Common myeloid progenitor, CD34-positive (primary cell): ENCODE results near the gene WIF1.

Experiments
- CTCF ChIA-PET: fragments of 350-600 bp; sonication (Branson Sonifier 250); formaldehyde crosslinking; loops from one replicate; lab custom pipeline; 2021; ENCODE audit warnings: antibody characterized with exemption; lab: Charles Lee
- POLR2A ChIA-PET: fragments of 350-600 bp; sonication (Branson Sonifier 250); formaldehyde crosslinking; loops from one replicate; lab custom pipeline; 2021; ENCODE audit warnings: antibody characterized with exemption; lab: Charles Lee
- DNase-seq, 3 donors: peaks; one replicate each; pipeline versions ENCODE4 v3.0.0 to v3.0.0-alpha.2; 2013
- H3K27ac ChIP-seq, 2 experiments: 1 replicate in 1 of 2; 2 replicates in 1 of 2; pipeline ENCODE4 v1.7.0; 2013; ENCODE audit warnings: inconsistent platforms in 2 of 2, low read length in 2 of 2, mild to moderate bottlenecking in 2 of 2, low read depth in 1 of 2, moderate library complexity in 1 of 2; ENCODE audit not compliant: severe bottlenecking in 2 of 2, insufficient read depth in 1 of 2, poor library complexity in 1 of 2
- H3K27me3 ChIP-seq, 5 experiments: replicated peaks in 2 of 5; 1 replicate in 3 of 5; 2 replicates in 2 of 5; pipeline versions ENCODE4 v1.6.1 to v1.7.0; 2013; ENCODE audit warnings: low read length in 4 of 5, mild to moderate bottlenecking in 2 of 5, moderate library complexity in 2 of 5, inconsistent platforms in 1 of 5; ENCODE audit not compliant: insufficient read depth in 5 of 5, control insufficient read depth in 4 of 5
- H3K36me3 ChIP-seq, 4 experiments: 1 replicate in 2 of 4; 2 replicates in 2 of 4; pipeline versions ENCODE4 v1.6.1 to v1.7.0; 2013; ENCODE audit warnings: low read length in 3 of 4, control low read depth in 1 of 4, mild to moderate bottlenecking in 1 of 4; ENCODE audit not compliant: control insufficient read depth in 4 of 4, insufficient read depth in 4 of 4
- H3K4me1 ChIP-seq, 4 experiments: 1 replicate in 3 of 4; 2 replicates in 1 of 4; pipeline versions ENCODE4 v1.6.1 to v1.7.1; 2013; ENCODE audit warnings: low read length in 3 of 4, mild to moderate bottlenecking in 3 of 4, control low read depth in 1 of 4, inconsistent platforms in 1 of 4, moderate library complexity in 1 of 4; ENCODE audit not compliant: control insufficient read depth in 4 of 4, insufficient read depth in 4 of 4; ENCODE audit errors: control extremely low read depth in 1 of 4
- H3K4me3 ChIP-seq, 7 experiments: 1 replicate in 4 of 7; 2 replicates in 3 of 7; pipeline versions ENCODE4 v1.5.1 to v1.7.0; 2013; ENCODE audit warnings: mild to moderate bottlenecking in 7 of 7, low read length in 6 of 7, moderate library complexity in 6 of 7, inconsistent platforms in 2 of 7, low read depth in 2 of 7, control low read depth in 1 of 7; ENCODE audit not compliant: insufficient read depth in 4 of 7, control insufficient read depth in 1 of 7; ENCODE audit errors: extremely low read depth in 1 of 7
- H3K9me3 ChIP-seq, 5 experiments: 1 replicate in 4 of 5; 2 replicates in 1 of 5; pipeline versions ENCODE4 v1.6.1 to v1.7.1; 2013; ENCODE audit warnings: low read length in 4 of 5, mild to moderate bottlenecking in 2 of 5, inconsistent platforms in 1 of 5, low read depth in 1 of 5, moderate library complexity in 1 of 5; ENCODE audit not compliant: control insufficient read depth in 4 of 5, insufficient read depth in 2 of 5; ENCODE audit errors: control extremely low read depth in 1 of 5
- WGBS: methylation state at CpG from one replicate; pipeline ENCODE4 v1.1.5; 2013; ENCODE audit not compliant: insufficient coverage; 5-methylcytosine and 5-hydroxymethylcytosine counted together

The WIF1 gene

GRCh38 chr12:65022421-65022820 is 98.7 kb downstream of the WIF1 start:
- POLR2A ChIA-PET = no interaction called here
- CTCF ChIA-PET = no interaction called here
- WGBS = no CpG with 5 or more reads among the region's 3 CpGs
- peaks cover 0 to 1% (median 0%) of the 10 kb centered on the region in 5 experiments for H3K9me3 ChIP-seq
- H3K27ac ChIP-seq = no peak overlapping the region
- no peaks in the 10 kb centered on the region for H3K4me1 ChIP-seq
- peaks cover 0 to 7% (median 3%) of the 10 kb centered on the region in 5 experiments for H3K27me3 ChIP-seq
- no peak overlapping the region for H3K4me3 ChIP-seq
- no peak for DNase-seq
- H3K36me3 ChIP-seq = no peaks in the 10 kb centered on the region

- no peaks in the 10 kb centered on the region for H3K36me3 ChIP-seq
- H3K27ac ChIP-seq = no peak overlapping the region
- WGBS = 91% methylated on average over 4 of the region's 4 CpGs
- H3K27me3 ChIP-seq = peaks cover 0 to 16% (median 6%) of the 10 kb centered on the region in 5 experiments
- no peak for DNase-seq
- no peaks in the 10 kb centered on the region for H3K4me1 ChIP-seq
- peaks cover 0 to 1% (median 0%) of the 10 kb centered on the region in 5 experiments for H3K9me3 ChIP-seq
- POLR2A ChIA-PET = no interaction called here
- CTCF ChIA-PET = no interaction called here
- H3K4me3 ChIP-seq = no peak overlapping the region
These were observed 101.3 kb downstream of the WIF1 start for GRCh38 chr12:65019696-65020234.

- Histone ChIP-seq H3K9me3 (peaks cover 0 to 1% (median 0%) of the 10 kb centered on the region in 5 experiments), H3K27ac (no peak overlapping the region), H3K36me3 (no peaks in the 10 kb centered on the region), H3K4me1 (no peaks in the 10 kb centered on the region), H3K4me3 (no peak overlapping the region), H3K27me3 (peaks cover 0 to 20% (median 6%) of the 10 kb centered on the region in 5 experiments)
- POLR2A ChIA-PET = no interaction called here
- CTCF ChIA-PET = interaction anchor here (1.2 kb wide), 1 partner anchor 10 kb away, joined by 3 read pairs; no protein-coding TSS in a partner anchor
- DNase-seq = no peak
These were observed 104.0 kb downstream of the WIF1 start for GRCh38 chr12:65016881-65017650.

GRCh38 chr12:65015850-65016249 is 105.3 kb downstream of the WIF1 start:
- H3K4me3 ChIP-seq = no peak overlapping the region
- no peaks in the 10 kb centered on the region for H3K9me3 ChIP-seq
- ChIA-PET CTCF (no interaction called here), POLR2A (no interaction called here)
- DNase-seq = no peak
- WGBS = 100% methylated on average over 6 of the region's 6 CpGs
- H3K36me3 ChIP-seq = no peaks in the 10 kb centered on the region
- H3K27ac ChIP-seq = no peak overlapping the region
- peaks cover 0 to 20% (median 6%) of the 10 kb centered on the region in 5 experiments for H3K27me3 ChIP-seq
- no peaks in the 10 kb centered on the region for H3K4me1 ChIP-seq

- no peaks in the 10 kb centered on the region for H3K36me3 ChIP-seq
- no peak overlapping the region for H3K27ac ChIP-seq
- H3K9me3 ChIP-seq = no peaks in the 10 kb centered on the region
- POLR2A ChIA-PET = no interaction called here
- no peaks in the 10 kb centered on the region for H3K4me1 ChIP-seq
- no peak for DNase-seq
- H3K27me3 ChIP-seq = peaks cover 0 to 20% (median 6%) of the 10 kb centered on the region in 5 experiments
- CTCF ChIA-PET = no interaction called here
- H3K4me3 ChIP-seq = no peak overlapping the region
- WGBS = 94% methylated on average over 5 of the region's 9 CpGs
These were observed 106.4 kb downstream of the WIF1 start for GRCh38 chr12:65014504-65015271.

- DNase-seq = no peak
- Histone ChIP-seq H3K9me3 (peaks cover 0 to 2% (median 0%) of the 10 kb centered on the region in 5 experiments), H3K4me3 (no peak overlapping the region), H3K27me3 (peaks cover 0 to 12% (median 2%) of the 10 kb centered on the region in 5 experiments), H3K36me3 (no peaks in the 10 kb centered on the region), H3K27ac (no peak overlapping the region), H3K4me1 (no peaks in the 10 kb centered on the region)
- ChIA-PET CTCF (no interaction called here), POLR2A (no interaction called here)
- WGBS = 94% methylated on average over 2 of the region's 2 CpGs
These were observed 110.7 kb downstream of the WIF1 start for GRCh38 chr12:65010437-65010836.

- Histone ChIP-seq H3K9me3 (peaks cover 0 to 2% (median 0%) of the 10 kb centered on the region in 5 experiments), H3K4me3 (no peak overlapping the region), H3K27me3 (peaks cover 0 to 6% (median 2%) of the 10 kb centered on the region in 5 experiments), H3K36me3 (no peaks in the 10 kb centered on the region), H3K27ac (no peak overlapping the region), H3K4me1 (no peaks in the 10 kb centered on the region)
- no peak for DNase-seq
- WGBS = 100% methylated on average over 2 of the region's 2 CpGs
- ChIA-PET CTCF (no interaction called here), POLR2A (no interaction called here)
These were observed 115.4 kb downstream of the WIF1 start for GRCh38 chr12:65005716-65006115.
